ENCODE measurements around the gene WFDC6.
"Not testable (repeated sequence)": the region's sequence is repeated elsewhere in the genome, so short reads cannot be mapped to it uniquely, and the experiment has no call there.

The WFDC6 gene

GRCh38 chr20:45539382-45539781 lies at the start of gene WFDC6:
Gene WFDC6, minus strand, starts transcription at chr20:45539482. Its CDS starts 75 bp downstream, at chr20:45539407.
- no peak within 1 kb of the TSS for H3K4me3 ChIP-seq (ENCODE audit: low read depth, low read length)
- TF ChIP-seq CTCF (IDR thresholded peaks at IDR 0.05; ENCODE audit: low read depth, low read length): no peak

DNA sequence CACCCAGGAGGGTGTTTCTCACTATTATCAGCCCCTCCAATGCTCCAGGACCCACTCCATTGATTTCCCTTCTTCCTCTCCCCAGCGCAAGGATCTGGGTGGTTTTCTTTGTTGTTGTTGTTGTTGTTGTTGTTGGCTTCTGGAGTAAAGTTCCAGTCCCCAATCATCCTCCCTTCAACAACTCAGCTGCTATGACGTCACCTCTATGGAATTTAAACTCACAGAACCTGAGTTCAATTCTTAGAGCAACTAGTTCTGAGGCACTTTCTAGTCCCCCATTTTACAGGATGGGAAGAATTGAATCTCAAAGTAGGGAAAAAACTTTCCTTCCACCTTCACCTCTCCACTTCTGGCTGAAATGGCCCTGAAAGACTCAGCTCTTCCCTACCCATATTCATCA lies 49.5 kb upstream of the WFDC6 start:
- TF ChIP-seq CTCF (IDR thresholded peaks at IDR 0.05; ENCODE audit: low read depth, low read length): no peak
- H3K4me3 ChIP-seq (ENCODE audit: low read depth, low read length): no peak overlapping the region

DNA sequence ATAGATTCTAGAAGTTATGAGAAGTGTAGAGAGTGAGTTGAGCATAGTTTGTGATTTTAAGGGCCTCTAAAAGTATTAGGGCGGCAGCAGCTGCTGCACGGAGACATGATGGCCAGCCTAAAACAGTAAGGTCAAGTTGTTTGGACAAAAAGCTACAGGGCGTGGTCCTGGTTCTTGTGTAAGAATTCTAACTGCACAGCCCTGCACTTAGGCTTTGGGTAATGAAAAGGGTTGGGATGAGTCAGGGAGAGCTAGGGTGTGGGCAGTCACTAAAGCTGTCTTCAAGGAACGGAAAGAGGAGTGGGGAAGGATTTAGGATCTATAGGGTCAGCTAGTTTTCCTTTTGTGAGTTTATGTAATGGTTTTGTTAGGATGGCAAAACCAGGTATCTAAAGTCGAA lies 46.7 kb upstream of the WFDC6 start:
- not testable (repeated sequence) for H3K4me3 ChIP-seq (ENCODE audit: low read depth, low read length)

- H3K4me3 ChIP-seq (ENCODE audit: low read depth, low read length): not testable (repeated sequence)
Measured at GRCh38 chr20:45584294-45584693, 45.0 kb upstream of the WFDC6 start.

GRCh38 chr20:45583502-45583901 lies 44.2 kb upstream of the WFDC6 start:
- H3K4me3 ChIP-seq (ENCODE audit: low read depth, low read length): no peak overlapping the region
- no peak for TF ChIP-seq CTCF (IDR thresholded peaks at IDR 0.05; ENCODE audit: low read depth, low read length)

DNA sequence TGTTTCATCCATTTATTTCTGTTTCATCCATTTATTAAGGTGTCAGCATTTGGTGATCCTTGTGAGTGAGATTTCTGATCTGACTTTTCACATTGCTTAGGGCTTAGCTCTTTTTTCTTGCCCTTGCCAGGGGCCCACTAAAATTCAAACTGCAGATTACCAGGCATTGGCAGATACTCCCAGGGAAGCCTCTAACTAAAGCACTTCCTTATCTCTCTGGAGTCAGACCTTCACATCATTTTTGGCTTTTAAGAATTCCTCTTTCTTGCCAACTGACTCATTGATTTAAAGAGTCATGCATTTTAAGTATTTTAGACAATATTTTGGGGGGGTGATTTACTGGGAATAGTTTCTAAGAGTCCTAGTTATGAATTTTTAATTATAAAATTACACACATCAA lies 42.4 kb upstream of the WFDC6 start:
- H3K4me3 ChIP-seq (ENCODE audit: low read depth, low read length): no peak overlapping the region
- TF ChIP-seq CTCF (IDR thresholded peaks at IDR 0.05; ENCODE audit: low read depth, low read length): no peak

- no peak within 1 kb of the TSS for H3K4me3 ChIP-seq (ENCODE audit: low read depth, low read length)
Measured at GRCh38 chr20:45579184-45579583, 39.9 kb upstream of the WFDC6 start, which contains the start of gene WFDC8. Gene WFDC8, minus strand, starts transcription at chr20:45579284. Its CDS starts 37 bp downstream, at chr20:45579247.

DNA sequence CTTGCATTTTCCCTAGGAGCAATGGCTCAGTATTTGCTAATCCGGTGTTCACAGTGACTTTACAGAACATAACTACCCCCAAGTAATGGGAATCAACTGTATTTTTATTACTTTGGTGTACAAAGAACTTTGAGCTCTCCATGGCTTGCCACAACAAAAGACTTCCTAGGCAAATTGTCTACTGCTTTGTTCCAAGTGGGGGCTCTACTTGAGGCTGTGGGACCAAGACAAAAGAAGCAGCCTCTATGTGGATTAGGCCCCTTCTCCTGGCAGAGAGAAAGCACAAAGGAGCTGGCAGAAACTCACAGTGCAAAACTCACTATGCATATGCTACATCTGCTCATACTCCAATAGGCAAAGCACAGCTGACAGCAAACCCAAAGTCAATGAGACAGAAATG lies 38.9 kb upstream of the WFDC6 start:
- no peak for TF ChIP-seq CTCF (IDR thresholded peaks at IDR 0.05; ENCODE audit: low read depth, low read length)
- H3K4me3 ChIP-seq (ENCODE audit: low read depth, low read length): no peak overlapping the region

More at GRCh38 chr20:45579184-45579583, 39.9 kb upstream of the WFDC6 start, which contains the start of gene WFDC8:
- no peak for TF ChIP-seq CTCF (IDR thresholded peaks at IDR 0.05; ENCODE audit: low read depth, low read length)
